Progenitor cell of endocrine pancreas (in vitro differentiated cells): Measurements from ENCODE around the gene NF2. TPM values are rescaled to one million over a fixed set of nuclear protein-coding genes. Genes with fewer than 3 reads are reported as not detected.

ENCODE experiments used
- DNase-seq: peaks from one replicate; pipeline ENCODE4 v3.0.0; 2021; ENCODE audit warnings: low spot score; ENCODE audit not compliant: unreplicated experiment
- H3K27ac Mint-ChIP-seq: 2 replicates; pipeline ENCODE4 v1.8.0; 2021; ENCODE audit warnings: mild to moderate bottlenecking, moderate library complexity, mixed read lengths
- H3K27me3 Mint-ChIP-seq: 2 replicates; pipeline ENCODE4 v1.8.0; 2021; ENCODE audit warnings: mixed read lengths
- H3K36me3 Mint-ChIP-seq: 2 replicates; pipeline ENCODE4 v1.8.0; 2022; ENCODE audit warnings: mixed read lengths; ENCODE audit not compliant: insufficient read depth
- H3K4me1 Mint-ChIP-seq: 2 replicates; pipeline ENCODE4 v1.8.0; 2021; ENCODE audit warnings: low read depth, mixed read lengths
- H3K4me3 Mint-ChIP-seq: 2 replicates; pipeline ENCODE4 v1.8.0; 2021; ENCODE audit warnings: low read depth, mild to moderate bottlenecking, moderate library complexity, mixed read lengths
- H3K9me3 Mint-ChIP-seq: 2 replicates; pipeline ENCODE4 v1.8.0; 2021; ENCODE audit warnings: low read depth, mixed read lengths
- total RNA-seq: library from RNA; stranded (reverse); gene quantifications from 2 replicates; pipeline ENCODE4 v1.2.1, GENCODE V29; 2021
- TF ChIP-seq, protein P1 (sequence below): fragments of 200-600 bp; sonication (generic); IDR thresholded peaks from one replicate; pipeline ENCODE4 v1.5.0; 2021; ENCODE audit warnings: antibody characterized with exemption, mild to moderate bottlenecking; ENCODE audit not compliant: unreplicated experiment

The NF2 gene
- total RNA-seq, 1 donor from 2014 or later: 37.1 TPM

DNA sequence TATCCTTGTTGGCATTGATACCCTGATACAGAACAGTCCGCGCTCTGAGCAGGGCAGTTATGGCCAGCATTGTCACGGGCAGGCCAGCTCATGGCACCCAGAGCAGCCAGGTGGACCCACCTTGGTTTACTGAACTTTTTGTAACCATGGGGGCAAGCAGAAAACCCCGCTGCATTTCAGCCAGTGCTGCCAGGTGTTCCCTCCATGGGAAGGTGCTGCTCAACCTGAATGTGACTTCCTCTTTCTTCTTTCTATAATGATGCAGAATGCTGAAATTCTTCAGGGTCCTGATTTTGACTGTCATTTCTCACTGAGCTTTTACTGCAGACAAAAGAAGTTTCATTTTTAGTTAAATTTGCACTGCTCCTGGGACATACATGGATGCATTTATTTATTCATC lies 80.8 kb downstream of the NF2 start:
- Mint-ChIP-seq H3K9me3 (no peaks in the 10 kb centered on the region), H3K36me3 (peaks cover 12% of the 10 kb centered on the region), H3K27me3 (no peaks in the 10 kb centered on the region), H3K27ac (no peak overlapping the region), H3K4me3 (no peak overlapping the region), H3K4me1 (no peaks in the 10 kb centered on the region)
- no peak for DNase-seq
- TF ChIP-seq, protein P1, sequence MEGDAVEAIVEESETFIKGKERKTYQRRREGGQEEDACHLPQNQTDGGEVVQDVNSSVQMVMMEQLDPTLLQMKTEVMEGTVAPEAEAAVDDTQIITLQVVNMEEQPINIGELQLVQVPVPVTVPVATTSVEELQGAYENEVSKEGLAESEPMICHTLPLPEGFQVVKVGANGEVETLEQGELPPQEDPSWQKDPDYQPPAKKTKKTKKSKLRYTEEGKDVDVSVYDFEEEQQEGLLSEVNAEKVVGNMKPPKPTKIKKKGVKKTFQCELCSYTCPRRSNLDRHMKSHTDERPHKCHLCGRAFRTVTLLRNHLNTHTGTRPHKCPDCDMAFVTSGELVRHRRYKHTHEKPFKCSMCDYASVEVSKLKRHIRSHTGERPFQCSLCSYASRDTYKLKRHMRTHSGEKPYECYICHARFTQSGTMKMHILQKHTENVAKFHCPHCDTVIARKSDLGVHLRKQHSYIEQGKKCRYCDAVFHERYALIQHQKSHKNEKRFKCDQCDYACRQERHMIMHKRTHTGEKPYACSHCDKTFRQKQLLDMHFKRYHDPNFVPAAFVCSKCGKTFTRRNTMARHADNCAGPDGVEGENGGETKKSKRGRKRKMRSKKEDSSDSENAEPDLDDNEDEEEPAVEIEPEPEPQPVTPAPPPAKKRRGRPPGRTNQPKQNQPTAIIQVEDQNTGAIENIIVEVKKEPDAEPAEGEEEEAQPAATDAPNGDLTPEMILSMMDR: no peak

DNA sequence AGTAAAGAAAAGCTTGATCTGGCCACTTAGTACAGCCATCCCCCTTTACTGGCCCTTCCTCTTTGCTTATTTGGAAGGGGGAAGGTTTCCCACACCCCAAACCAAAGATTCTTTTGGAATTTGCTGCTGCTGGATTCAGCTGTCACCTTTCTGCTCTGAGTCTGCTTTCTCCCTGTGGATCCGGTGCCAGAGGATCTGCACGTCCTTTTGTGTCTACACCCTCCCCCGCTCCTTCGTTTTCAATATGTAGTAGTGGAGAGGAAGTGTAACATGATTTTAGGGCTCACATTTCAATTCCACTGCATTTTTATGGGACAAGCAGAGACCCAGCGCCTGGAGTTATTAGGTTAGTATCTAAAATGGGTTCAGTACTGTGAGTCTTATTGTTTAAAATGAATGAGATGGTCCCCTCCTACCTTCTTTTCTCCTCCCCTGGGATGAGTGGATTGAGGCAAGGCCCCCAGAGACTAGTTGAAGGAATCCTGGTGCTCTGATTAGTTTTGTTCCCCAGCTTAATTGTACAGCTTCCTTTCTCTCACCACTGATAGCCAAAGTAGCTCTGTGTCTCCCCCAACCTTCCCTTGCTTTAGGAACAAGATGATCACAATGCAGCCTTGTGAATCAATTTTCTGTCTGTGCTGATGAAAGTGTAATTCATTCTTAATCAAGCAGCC lies 85.9 kb downstream of the NF2 start:
- no peak for DNase-seq
- no peaks in the 10 kb centered on the region for H3K9me3 Mint-ChIP-seq
- H3K4me1 Mint-ChIP-seq: no peaks in the 10 kb centered on the region
- no peaks in the 10 kb centered on the region for H3K27me3 Mint-ChIP-seq
- H3K4me3 Mint-ChIP-seq: no peak overlapping the region
- H3K36me3 Mint-ChIP-seq: peaks cover 10% of the 10 kb centered on the region
- TF ChIP-seq, protein P1: no peak
- H3K27ac Mint-ChIP-seq: no peak overlapping the region

DNA sequence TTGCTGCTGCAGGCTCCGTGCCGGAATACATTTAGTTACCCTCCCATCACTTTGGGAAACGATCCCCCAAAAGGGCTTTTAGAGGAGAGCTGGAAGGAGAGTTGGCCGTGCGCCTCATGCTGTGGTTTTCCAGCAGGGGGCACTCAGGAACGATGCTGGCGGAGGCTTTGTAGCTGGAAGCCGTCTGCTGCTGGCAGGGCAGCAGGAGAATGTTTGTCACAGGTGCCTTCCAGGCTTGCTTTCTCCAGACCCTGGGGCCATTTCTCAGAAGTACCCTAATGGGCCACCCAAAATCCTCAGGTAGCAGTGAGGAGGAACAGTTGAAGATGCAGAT lies 86.4 kb downstream of the NF2 start:
- H3K36me3 Mint-ChIP-seq: peaks cover 8% of the 10 kb centered on the region
- no peaks in the 10 kb centered on the region for H3K9me3 Mint-ChIP-seq
- H3K27ac Mint-ChIP-seq: no peak overlapping the region
- H3K4me1 Mint-ChIP-seq: no peaks in the 10 kb centered on the region
- no peak overlapping the region for H3K4me3 Mint-ChIP-seq
- TF ChIP-seq, protein P1: peak; percentile 88
- H3K27me3 Mint-ChIP-seq: no peaks in the 10 kb centered on the region
- DNase-seq: peak; percentile 51

DNA sequence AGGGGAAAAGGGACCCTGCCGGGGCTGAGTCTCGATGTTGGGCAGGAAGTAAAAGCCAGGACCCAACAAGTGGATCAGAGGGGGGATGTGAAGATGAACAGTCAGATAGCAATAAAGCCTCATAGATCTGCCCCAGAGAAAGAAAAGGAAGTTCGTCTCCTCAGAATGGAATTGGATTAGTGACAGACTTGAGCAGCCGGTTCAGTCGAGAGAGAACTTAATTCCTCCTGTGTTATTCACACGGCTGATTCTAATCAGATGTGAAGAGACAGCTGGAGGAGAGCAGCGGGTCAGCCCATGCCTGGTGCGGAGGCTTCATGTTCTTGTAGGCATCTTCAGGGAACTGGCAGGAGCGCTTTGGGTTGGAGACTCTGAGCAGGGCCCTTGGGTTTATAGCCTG lies 87.0 kb downstream of the NF2 start:
- Mint-ChIP-seq H3K4me1 (no peaks in the 10 kb centered on the region), H3K9me3 (no peaks in the 10 kb centered on the region), H3K36me3 (peaks cover 9% of the 10 kb centered on the region), H3K4me3 (no peak overlapping the region), H3K27me3 (no peaks in the 10 kb centered on the region), H3K27ac (no peak overlapping the region)
- TF ChIP-seq, protein P1: no peak
- no peak for DNase-seq

DNA sequence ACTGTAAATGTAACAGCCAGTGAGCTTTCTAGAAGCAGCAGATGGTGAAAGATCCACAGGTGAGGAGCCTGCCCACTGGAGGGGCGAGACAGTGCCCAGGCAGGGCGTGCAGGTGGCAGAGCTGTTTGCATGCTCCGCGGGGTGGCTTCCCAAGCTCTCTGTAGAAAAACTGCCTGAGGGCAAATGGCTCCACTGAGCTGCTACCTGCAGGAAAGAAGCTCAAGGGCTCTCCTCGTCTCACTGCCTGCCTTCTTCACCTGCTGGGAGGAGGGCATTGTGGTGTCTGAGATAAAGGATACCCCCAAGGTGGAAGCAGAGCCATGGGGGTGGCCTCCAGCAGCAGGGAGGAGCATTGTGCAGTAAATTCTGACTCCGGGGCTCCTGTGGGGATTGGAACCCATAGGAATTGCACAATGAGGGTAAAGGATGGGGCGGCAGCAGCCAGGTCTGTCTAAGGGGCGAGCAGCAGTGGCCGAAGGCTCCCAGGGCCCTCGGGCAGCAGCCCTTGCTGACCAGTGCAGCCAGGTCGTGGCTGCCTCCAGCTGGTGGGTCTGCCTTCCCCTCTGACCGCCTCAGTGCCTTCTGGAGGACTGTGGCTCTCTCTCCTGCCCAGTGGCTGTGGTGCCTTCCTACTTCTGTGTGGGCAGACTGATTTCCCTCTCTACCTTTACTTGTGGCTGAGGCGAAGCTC lies 88.3 kb downstream of the NF2 start:
- Mint-ChIP-seq H3K4me1 (no peaks in the 10 kb centered on the region), H3K27ac (no peak overlapping the region), H3K27me3 (no peaks in the 10 kb centered on the region), H3K9me3 (no peaks in the 10 kb centered on the region), H3K36me3 (peaks cover 4% of the 10 kb centered on the region), H3K4me3 (no peak overlapping the region)
- DNase-seq: no peak
- TF ChIP-seq, protein P1: no peak
